Stomach (tissue), 4 donors: ENCODE data around the gene DENND6B.

Source experiments
- POLR2A ChIP-seq, 4 donors: fragments of 450-650 bp; IDR thresholded peaks; one replicate each; pipeline ENCODE4 v1.6.1; 2016; ENCODE audit warnings: antibody characterized with exemption in 4 of 4, control low read depth in 2 of 4, mild to moderate bottlenecking in 1 of 4, moderate library complexity in 1 of 4
- TF ChIP-seq, protein P1 (sequence below), 7 experiments: fragments of 450-650 bp in 4 of 7; fragments of 200-600 bp in 3 of 7; sonication (generic) in 3 of 7; IDR thresholded peaks; one replicate each; pipeline ENCODE4 v1.5.1; 2016 to 2019; ENCODE audit warnings: antibody characterized with exemption in 7 of 7, control low read depth in 2 of 7, mild to moderate bottlenecking in 1 of 7

DNA sequence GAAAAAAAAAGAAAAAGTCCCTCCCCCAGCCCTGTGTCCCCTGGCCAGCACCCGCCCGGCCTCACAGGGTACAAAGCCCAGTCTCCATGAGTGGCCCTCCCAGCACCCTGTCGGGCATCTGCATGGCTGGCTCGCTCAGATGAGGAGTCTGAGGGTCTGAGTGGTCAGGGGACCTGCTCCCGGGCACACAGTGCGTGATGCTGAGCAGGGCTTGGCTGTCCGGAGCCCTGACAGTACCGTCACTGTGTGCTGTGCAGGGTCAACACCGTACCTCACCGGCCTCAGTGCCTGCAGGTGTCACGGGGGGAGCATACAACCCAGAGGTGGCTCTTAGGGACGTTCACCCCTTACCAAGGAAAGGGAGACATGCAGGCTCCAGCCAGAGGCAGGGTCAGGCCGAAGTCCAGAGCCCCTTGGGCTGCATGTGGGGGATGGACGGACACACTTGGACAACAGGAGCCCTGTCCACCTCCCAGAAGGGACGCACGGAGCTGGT is 15.8 kb downstream of the DENND6B start:
- TF ChIP-seq, protein P1, sequence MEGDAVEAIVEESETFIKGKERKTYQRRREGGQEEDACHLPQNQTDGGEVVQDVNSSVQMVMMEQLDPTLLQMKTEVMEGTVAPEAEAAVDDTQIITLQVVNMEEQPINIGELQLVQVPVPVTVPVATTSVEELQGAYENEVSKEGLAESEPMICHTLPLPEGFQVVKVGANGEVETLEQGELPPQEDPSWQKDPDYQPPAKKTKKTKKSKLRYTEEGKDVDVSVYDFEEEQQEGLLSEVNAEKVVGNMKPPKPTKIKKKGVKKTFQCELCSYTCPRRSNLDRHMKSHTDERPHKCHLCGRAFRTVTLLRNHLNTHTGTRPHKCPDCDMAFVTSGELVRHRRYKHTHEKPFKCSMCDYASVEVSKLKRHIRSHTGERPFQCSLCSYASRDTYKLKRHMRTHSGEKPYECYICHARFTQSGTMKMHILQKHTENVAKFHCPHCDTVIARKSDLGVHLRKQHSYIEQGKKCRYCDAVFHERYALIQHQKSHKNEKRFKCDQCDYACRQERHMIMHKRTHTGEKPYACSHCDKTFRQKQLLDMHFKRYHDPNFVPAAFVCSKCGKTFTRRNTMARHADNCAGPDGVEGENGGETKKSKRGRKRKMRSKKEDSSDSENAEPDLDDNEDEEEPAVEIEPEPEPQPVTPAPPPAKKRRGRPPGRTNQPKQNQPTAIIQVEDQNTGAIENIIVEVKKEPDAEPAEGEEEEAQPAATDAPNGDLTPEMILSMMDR (IDR thresholded peaks at IDR 0.05) = no peak
- TF ChIP-seq POLR2A (IDR thresholded peaks at IDR 0.05) = no peak
